ENCODE data around the gene FSTL3. TPM values are rescaled to one million over a fixed set of nuclear protein-coding genes. Genes with fewer than 3 reads are reported as not detected.
"Not testable (repeated sequence)": the region's sequence is repeated elsewhere in the genome, so short reads cannot be mapped to it uniquely, and the experiment has no call there.

The FSTL3 gene
- total RNA-seq, 1 donor from 2014 or later: 5.0 TPM

- DNase-seq (ENCODE audit: low read depth in 2 of 2): peak; percentile 97 to 98
Observed at GRCh38 chr19:681029-682019, 5.1 kb downstream of the FSTL3 start.

GRCh38 chr19:682678-683320 lies 6.6 kb downstream of the FSTL3 start:
- no peak for DNase-seq (ENCODE audit: low read depth in 2 of 2)

GRCh38 chr19:685454-685931 lies 9.3 kb downstream of the FSTL3 start:
- no peak for DNase-seq (ENCODE audit: low read depth in 2 of 2)

- DNase-seq (ENCODE audit: low read depth in 2 of 2): no peak
Observed at GRCh38 chr19:686589-687297, 10.6 kb downstream of the FSTL3 start.

GRCh38 chr19:687569-688166 lies 11.5 kb downstream of the FSTL3 start:
- no peak for DNase-seq (ENCODE audit: low read depth in 2 of 2)

GRCh38 chr19:688214-688613 lies 12.0 kb downstream of the FSTL3 start:
- DNase-seq (ENCODE audit: low read depth in 2 of 2): no peak

- no peak for DNase-seq (ENCODE audit: low read depth in 2 of 2)
Observed at GRCh38 chr19:688992-689391, 12.8 kb downstream of the FSTL3 start.

GRCh38 chr19:690203-690602 lies 14.0 kb downstream of the FSTL3 start:
- no peak for DNase-seq (ENCODE audit: low read depth in 2 of 2)

GRCh38 chr19:694481-695351 lies 18.5 kb downstream of the FSTL3 start:
- DNase-seq (ENCODE audit: low read depth in 2 of 2): no peak

- no peak for DNase-seq (ENCODE audit: low read depth in 2 of 2)
Observed at GRCh38 chr19:695352-695949, 19.3 kb downstream of the FSTL3 start, which contains the start of gene PRSS57. PRSS57 (minus strand) TSS chr19:695452; CDS start chr19:695430, 22 bp downstream.

GRCh38 chr19:698529-698928 lies 22.3 kb downstream of the FSTL3 start:
- DNase-seq (ENCODE audit: low read depth in 2 of 2): not testable (repeated sequence)

- DNase-seq (ENCODE audit: low read depth in 2 of 2): not testable (repeated sequence)
Observed at GRCh38 chr19:699885-700284, 23.7 kb downstream of the FSTL3 start.

GRCh38 chr19:702847-703246 lies 26.7 kb downstream of the FSTL3 start:
- DNase-seq (ENCODE audit: low read depth in 2 of 2): not testable (repeated sequence)

GRCh38 chr19:703329-703650 lies 27.1 kb downstream of the FSTL3 start:
- DNase-seq (ENCODE audit: low read depth in 2 of 2): no peak

- DNase-seq (ENCODE audit: low read depth in 2 of 2): peak; percentile 70 to 84
Observed at GRCh38 chr19:703651-704446, 27.7 kb downstream of the FSTL3 start.

- no peak for DNase-seq (ENCODE audit: low read depth in 2 of 2)
Observed at GRCh38 chr19:704447-704741, 28.2 kb downstream of the FSTL3 start.

- peak in 1 of 2 donors; percentile 59 for DNase-seq (ENCODE audit: low read depth in 2 of 2)
Observed at GRCh38 chr19:708154-709143, 32.3 kb downstream of the FSTL3 start, which contains the start of gene PALM. PALM (plus strand) TSS chr19:708935; CDS start chr19:709147, 212 bp downstream.
